ENCODE results near the gene OSBPL8.

GRCh38 chr12:76313299-76313698 lies 246.3 kb downstream of the OSBPL8 start:
- TF ChIP-seq, protein P1, sequence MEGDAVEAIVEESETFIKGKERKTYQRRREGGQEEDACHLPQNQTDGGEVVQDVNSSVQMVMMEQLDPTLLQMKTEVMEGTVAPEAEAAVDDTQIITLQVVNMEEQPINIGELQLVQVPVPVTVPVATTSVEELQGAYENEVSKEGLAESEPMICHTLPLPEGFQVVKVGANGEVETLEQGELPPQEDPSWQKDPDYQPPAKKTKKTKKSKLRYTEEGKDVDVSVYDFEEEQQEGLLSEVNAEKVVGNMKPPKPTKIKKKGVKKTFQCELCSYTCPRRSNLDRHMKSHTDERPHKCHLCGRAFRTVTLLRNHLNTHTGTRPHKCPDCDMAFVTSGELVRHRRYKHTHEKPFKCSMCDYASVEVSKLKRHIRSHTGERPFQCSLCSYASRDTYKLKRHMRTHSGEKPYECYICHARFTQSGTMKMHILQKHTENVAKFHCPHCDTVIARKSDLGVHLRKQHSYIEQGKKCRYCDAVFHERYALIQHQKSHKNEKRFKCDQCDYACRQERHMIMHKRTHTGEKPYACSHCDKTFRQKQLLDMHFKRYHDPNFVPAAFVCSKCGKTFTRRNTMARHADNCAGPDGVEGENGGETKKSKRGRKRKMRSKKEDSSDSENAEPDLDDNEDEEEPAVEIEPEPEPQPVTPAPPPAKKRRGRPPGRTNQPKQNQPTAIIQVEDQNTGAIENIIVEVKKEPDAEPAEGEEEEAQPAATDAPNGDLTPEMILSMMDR (IDR thresholded peaks at IDR 0.05) = no peak
- no peak for TF ChIP-seq EZH2 (IDR thresholded peaks at IDR 0.05; ENCODE audit: borderline replicate concordance, insufficient read depth, low read depth, low read length, poor library complexity, severe bottlenecking)

All from B cell (primary cell).